T-helper 1 cell treated with Interleukin-12 subunit alpha and Interleukin-12 subunit beta and Interleukin-4 antibody, amounts not matched to agents 30 μg/mL and 1 μg/mL, for 36 hours (primary cell): ENCODE measurements around the gene ZNF184.

Experiments used
- H3K27ac Mint-ChIP-seq: one replicate; pipeline ENCODE4 v1.8.0; 2021; ENCODE audit warnings: mild to moderate bottlenecking, mixed read lengths
- H3K27me3 Mint-ChIP-seq: one replicate; pipeline ENCODE4 v1.8.0; 2021; ENCODE audit warnings: low read depth, mixed read lengths
- H3K36me3 Mint-ChIP-seq: one replicate; pipeline ENCODE4 v1.8.0; 2021; ENCODE audit warnings: low read depth, mixed read lengths
- H3K4me1 Mint-ChIP-seq: one replicate; pipeline ENCODE4 v1.8.0; 2021; ENCODE audit warnings: low read depth, mixed read lengths
- H3K4me3 Mint-ChIP-seq: one replicate; pipeline ENCODE4 v1.8.0; 2021; ENCODE audit warnings: mild to moderate bottlenecking, moderate library complexity, mixed read lengths
- H3K9me3 Mint-ChIP-seq: one replicate; pipeline ENCODE4 v1.8.0; 2021; ENCODE audit warnings: mixed read lengths

ZNF184 gene

DNA sequence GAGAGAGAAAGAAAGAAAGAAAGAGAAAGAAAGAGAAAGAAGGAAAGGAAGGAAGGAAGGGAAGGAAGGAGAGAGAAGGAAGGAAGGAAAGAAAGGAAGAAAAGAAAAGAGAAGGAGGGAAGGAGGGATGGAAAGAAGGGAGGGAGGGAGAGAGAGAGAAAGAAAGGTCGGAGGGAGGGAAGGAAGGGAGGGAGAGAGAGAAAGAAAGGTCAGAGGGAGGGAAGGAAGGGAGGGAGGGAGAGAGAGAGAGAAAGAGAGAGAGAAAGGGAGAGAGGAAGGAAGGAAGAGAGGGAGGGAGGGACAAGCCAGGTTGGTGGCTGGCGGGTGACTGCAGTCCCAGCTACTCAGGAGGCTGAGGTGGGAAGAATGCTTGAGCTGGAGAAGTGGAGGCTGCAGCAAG, 27.3 kb upstream of the ZNF184 start:
- peaks cover 4% of the 10 kb centered on the region for H3K36me3 Mint-ChIP-seq
- no peak overlapping the region for H3K27ac Mint-ChIP-seq
- peaks cover 4% of the 10 kb centered on the region for H3K9me3 Mint-ChIP-seq
- peaks cover 25% of the 10 kb centered on the region for H3K4me1 Mint-ChIP-seq
- H3K4me3 Mint-ChIP-seq = no peak overlapping the region
- peaks cover 59% of the 10 kb centered on the region for H3K27me3 Mint-ChIP-seq

DNA sequence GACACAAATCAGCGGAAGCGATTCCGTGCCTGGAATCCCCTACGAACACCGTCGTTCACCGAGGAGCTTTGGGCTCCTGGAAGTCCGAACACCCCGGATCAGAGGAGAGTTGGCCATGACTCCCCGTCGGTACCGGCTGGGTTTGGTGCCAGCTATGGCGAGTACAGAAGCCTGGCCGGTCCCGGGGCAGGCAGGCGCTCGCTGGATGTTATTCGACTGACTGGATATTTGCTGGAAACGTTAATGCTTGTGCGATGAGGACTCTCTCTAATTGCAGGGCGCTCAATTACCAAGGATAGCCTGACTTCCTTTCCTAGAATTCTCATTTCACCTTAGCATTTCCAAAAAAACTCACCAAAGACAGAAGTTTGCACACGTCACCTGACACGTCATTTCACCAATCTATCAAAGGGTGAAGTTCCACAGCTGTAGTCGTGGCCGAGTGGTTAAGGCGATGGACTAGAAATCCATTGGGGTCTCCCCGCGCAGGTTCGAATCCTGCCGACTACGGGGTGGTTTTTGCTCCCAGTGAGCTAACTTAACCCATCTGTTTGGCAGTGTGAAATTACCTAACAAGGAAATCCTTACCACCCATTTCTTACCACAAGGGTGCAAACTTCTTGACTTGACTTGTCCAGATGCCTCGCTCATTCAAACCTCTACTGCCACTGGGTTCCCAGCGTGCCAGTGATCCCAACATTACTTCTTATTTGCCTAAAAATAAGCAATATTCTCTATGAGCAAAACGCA, 22.7 kb upstream of the ZNF184 start:
- peaks cover 4% of the 10 kb centered on the region for H3K9me3 Mint-ChIP-seq
- peak overlapping the region; percentile 52 for H3K27ac Mint-ChIP-seq
- peaks cover 4% of the 10 kb centered on the region for H3K36me3 Mint-ChIP-seq
- H3K27me3 Mint-ChIP-seq = peaks cover 73% of the 10 kb centered on the region
- H3K4me1 Mint-ChIP-seq = peaks cover 12% of the 10 kb centered on the region
- peak overlapping the region; percentile 77 for H3K4me3 Mint-ChIP-seq

DNA sequence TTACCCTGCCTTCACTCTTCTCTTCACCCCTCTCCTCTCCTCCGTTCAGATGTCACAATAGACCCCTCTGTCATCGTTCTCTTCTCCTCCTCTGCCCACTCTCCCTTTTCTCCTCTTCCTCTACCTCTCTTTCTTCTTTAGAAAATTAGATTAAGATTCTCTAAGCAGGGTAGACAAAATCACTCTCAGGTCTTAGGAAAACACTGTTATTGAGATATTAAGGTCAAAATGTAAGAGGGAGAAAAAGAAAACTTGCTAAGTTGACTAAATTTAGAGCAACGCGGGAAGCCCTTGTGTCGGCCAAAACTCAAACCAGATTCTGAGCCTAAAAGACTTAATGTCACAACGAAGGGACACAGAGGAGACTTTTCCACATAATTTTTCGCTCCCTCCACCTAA, 22.1 kb upstream of the ZNF184 start:
- Mint-ChIP-seq H3K27me3 (peaks cover 67% of the 10 kb centered on the region), H3K27ac (no peak overlapping the region), H3K9me3 (peaks cover 4% of the 10 kb centered on the region), H3K4me3 (peak overlapping the region; percentile 77), H3K36me3 (peaks cover 4% of the 10 kb centered on the region), H3K4me1 (peaks cover 12% of the 10 kb centered on the region)

DNA sequence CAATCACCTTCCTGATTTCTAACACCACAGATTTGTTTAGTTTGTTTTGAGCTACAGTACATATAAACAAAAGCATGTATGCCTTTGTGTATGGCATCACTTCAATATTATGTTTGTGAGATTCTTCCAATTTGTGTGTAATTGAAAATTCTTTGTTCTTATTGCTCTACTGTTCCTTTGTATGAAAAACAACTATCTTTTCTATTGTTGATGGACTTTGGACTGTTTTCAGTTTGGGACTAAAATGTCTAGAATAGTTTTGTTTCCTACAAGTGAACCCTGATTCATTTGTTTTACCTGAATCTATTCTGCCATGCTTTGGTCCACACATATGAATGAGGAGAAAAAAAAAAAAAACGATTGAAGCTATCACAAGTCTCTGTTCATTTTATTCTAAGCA, 21.2 kb upstream of the ZNF184 start:
- H3K9me3 Mint-ChIP-seq = peaks cover 4% of the 10 kb centered on the region
- no peak overlapping the region for H3K4me3 Mint-ChIP-seq
- peaks cover 12% of the 10 kb centered on the region for H3K4me1 Mint-ChIP-seq
- peaks cover 60% of the 10 kb centered on the region for H3K27me3 Mint-ChIP-seq
- H3K36me3 Mint-ChIP-seq = peaks cover 4% of the 10 kb centered on the region
- no peak overlapping the region for H3K27ac Mint-ChIP-seq

DNA sequence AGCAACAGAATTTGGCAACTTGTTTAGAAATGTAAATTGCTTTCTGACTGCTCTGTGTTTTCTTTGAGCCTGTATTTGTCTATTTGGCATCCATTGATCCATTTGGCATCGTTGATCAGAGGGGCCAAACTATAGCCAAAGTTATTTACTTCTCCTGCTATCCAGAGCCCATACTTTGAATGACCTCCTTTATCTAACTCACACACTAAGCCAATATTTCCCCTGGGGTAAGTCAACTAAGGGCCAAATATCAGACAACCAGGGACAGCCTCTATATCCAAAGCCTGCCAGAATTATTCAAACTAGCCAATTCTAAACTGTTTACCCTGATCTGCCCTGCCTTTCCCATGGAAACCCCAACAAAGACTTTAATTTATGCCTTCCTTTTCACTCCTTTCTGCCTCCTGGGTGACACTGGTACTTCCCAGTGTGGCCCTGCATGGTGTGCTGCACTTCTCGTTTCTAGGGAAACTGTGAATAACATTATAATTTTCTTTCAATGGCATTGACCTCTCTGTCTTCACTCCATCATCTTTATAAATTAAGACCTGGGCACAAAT, 19.8 kb upstream of the ZNF184 start:
- Mint-ChIP-seq H3K4me1 (peaks cover 12% of the 10 kb centered on the region), H3K36me3 (peaks cover 4% of the 10 kb centered on the region), H3K4me3 (no peak overlapping the region), H3K27me3 (peaks cover 49% of the 10 kb centered on the region), H3K9me3 (peaks cover 4% of the 10 kb centered on the region), H3K27ac (no peak overlapping the region)

DNA sequence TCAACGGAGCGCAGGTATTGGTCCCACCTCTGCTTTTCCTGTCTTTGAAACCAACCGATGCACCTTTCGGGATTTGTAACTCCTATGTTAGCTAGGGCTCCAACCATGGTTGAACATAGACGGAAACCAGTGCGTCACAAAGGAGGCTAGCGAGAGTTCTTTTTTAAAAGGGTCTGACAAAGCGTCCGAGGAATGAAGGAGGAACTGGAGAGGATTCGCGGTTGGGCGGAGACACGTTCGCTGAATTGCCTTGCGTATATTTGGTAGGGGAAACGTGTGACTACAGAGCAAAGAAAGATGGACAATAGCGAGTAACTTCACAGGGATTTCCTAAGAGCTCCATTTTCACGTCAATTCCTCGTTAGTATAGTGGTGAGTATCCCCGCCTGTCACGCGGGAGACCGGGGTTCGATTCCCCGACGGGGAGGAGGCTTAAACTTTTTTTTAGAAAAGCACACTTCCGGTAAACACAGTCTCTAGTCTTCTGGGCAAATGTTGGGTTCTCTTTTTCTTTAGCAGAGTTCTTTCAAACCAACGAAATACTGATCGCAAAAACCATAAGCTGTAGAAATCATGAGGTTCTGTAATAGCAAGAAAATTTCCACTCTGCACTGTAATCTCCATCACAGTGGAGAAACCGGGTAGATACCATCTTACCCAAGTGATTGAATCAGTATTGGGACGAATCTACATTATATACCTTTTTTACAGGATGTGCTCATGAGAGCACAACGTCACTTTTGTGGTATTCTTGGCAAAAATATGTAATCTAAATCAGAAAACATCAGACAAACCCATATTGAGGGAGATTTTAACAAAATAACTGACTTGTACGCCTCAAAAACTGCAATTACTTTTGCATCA, 6.6 kb upstream of the ZNF184 start:
- peaks cover 17% of the 10 kb centered on the region for H3K27me3 Mint-ChIP-seq
- no peak overlapping the region for H3K4me3 Mint-ChIP-seq
- no peak overlapping the region for H3K27ac Mint-ChIP-seq
- no peaks in the 10 kb centered on the region for H3K9me3 Mint-ChIP-seq
- peaks cover 5% of the 10 kb centered on the region for H3K4me1 Mint-ChIP-seq
- H3K36me3 Mint-ChIP-seq = peaks cover 1% of the 10 kb centered on the region

DNA sequence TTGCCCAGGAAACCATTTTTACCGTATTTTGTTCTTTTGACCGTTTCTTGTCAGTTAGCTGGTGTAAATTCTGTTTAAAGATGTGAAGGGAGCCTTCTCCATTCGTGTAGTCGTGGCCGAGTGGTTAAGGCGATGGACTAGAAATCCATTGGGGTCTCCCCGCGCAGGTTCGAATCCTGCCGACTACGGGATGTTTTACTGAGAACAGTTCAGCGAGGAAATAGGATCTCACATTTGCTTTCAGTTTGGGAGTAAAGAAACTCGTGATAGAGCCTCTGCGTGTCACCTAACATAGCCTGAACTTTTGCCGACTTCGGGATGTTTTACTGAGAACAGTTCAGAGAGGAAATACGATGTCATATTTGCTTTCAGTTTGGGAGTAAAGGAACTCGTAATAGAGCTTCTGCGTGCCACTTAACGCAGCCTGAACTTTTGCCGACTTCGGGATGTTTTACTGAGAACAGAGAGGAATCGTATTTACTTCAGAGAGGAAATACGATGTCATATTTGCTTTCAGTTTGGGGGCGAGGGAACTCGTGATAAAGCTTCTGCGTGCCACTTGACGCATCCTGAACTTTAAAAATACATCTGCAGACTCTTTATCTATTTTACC, 5.9 kb upstream of the ZNF184 start:
- Mint-ChIP-seq H3K4me3 (no peak overlapping the region), H3K36me3 (peaks cover 1% of the 10 kb centered on the region), H3K27me3 (peaks cover 17% of the 10 kb centered on the region), H3K9me3 (no peaks in the 10 kb centered on the region), H3K4me1 (peaks cover 5% of the 10 kb centered on the region), H3K27ac (no peak overlapping the region)

DNA sequence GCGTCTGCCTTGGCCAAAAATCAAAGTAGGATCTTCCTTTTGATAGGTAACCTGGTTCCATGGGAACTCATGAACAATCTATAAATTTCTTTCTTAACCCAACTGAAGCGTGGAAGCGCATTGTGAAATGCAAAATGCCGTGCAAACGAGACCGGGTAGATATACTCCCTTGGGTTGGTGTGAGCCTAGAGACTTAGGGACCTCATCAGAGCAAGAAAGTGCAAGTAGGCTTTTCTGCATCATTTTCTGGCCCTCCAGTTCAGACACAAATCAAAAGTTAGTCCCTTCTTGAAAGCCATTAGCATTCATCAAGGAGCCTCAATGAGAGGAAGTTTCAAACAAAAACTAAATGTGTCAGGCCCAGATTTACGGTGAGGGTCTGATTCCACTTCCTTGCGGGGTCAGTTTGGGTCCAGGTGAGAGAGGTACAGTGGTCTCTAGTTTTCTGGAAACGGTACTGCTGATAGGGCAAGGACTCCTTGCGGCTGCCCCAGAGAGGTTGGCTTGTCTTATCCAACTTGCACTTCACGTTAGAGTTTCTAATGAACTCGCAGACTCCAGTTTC, 5.3 kb upstream of the ZNF184 start:
- Mint-ChIP-seq H3K4me3 (no peak overlapping the region), H3K27ac (no peak overlapping the region), H3K27me3 (peaks cover 17% of the 10 kb centered on the region), H3K4me1 (peaks cover 5% of the 10 kb centered on the region), H3K36me3 (peaks cover 2% of the 10 kb centered on the region), H3K9me3 (no peaks in the 10 kb centered on the region)

DNA sequence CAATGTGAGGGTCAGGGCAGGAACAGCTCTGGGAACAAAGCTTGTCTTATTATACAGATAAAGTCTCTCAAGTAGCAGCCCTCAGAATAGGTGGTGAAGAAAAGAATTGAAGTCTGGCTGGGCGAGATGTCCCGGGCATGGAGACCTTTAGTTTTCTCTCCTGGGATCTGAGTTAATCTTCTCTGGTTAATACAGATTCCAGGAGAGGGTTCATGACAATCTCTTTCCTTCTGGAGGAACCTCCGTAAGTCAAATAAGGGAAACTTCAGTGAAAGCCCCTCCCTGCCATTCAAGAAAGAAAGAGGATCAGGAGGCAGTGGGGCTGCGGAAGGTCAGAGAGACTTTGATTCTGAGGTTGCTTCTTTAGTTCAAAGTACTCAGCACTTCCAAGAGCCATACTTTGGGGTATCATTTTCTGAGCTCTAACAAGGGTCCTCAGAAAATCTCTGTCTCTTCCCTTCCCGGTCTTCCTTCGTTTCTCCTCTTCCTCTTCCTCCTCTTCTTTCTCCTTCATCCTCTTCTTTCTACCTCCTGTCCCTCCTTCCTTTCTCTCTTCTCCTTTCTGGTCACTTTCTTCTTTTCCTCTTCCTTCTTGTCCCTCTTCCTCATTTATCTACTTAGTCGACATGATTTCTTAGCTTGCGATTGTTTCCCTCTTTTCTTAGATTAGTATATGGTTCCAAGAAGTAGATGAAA, 4.6 kb upstream of the ZNF184 start:
- Mint-ChIP-seq H3K27ac (peak overlapping the region; percentile 2), H3K4me1 (peaks cover 6% of the 10 kb centered on the region), H3K36me3 (peaks cover 7% of the 10 kb centered on the region), H3K4me3 (no peak overlapping the region), H3K9me3 (no peaks in the 10 kb centered on the region), H3K27me3 (peaks cover 12% of the 10 kb centered on the region)

DNA sequence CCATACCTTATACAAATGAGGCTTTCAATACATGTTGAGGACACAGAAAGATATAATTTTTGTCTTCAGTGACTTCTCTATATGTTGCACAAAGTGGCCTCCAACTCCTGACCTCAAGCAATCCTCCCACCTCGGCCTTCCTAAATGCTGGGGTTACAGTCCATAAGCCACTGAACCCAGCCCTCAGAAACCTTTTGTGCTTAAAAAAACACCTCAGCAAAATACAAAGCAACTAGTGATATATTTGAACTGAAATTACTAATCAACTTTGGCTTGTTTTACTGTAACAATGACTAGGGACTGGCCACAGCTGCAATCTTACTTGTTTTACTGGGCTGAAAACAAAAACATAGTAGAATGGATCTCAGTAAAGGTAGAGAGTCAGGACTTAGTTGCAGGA, 3.2 kb upstream of the ZNF184 start:
- Mint-ChIP-seq H3K36me3 (peaks cover 11% of the 10 kb centered on the region), H3K27ac (no peak overlapping the region), H3K27me3 (peaks cover 6% of the 10 kb centered on the region), H3K4me1 (peaks cover 18% of the 10 kb centered on the region), H3K4me3 (no peak overlapping the region), H3K9me3 (no peaks in the 10 kb centered on the region)

DNA sequence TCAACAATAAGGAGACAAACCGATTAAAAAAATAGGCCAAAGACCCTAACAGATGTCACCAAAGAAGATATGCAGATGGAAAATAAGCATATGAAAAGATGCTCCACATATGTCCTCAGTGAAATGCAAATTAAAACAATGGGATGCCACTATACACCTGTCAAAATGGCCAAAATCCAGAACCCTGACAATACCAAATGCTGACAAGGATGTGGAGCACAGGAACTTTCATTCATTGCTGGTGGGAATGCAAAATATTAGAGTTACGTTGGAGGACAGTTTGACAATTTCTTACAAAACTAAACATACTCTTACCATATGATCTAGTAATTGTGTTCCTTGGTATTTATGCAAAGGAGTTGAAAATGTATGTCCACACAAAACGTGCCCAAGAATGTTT, 1.8 kb upstream of the ZNF184 start:
- H3K27me3 Mint-ChIP-seq = peaks cover 6% of the 10 kb centered on the region
- peaks cover 21% of the 10 kb centered on the region for H3K36me3 Mint-ChIP-seq
- peaks cover 25% of the 10 kb centered on the region for H3K4me1 Mint-ChIP-seq
- no peaks in the 10 kb centered on the region for H3K9me3 Mint-ChIP-seq
- H3K27ac Mint-ChIP-seq = no peak overlapping the region
- no peak overlapping the region for H3K4me3 Mint-ChIP-seq

DNA sequence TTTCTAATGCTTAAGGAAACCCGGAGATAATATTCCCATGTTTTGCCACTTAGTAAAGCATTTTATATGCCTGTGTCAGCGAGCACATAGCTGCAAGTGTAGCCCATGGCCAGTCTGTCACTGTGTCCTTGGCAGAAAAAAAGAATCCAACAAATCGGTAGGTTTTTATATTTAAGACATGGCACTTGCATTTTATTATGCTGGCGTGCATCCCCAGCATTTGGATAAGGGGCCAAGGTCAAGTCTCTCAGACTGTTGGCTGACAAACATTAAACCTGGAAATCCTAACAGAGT, 1.2 kb upstream of the ZNF184 start:
- Mint-ChIP-seq H3K27ac (no peak overlapping the region), H3K9me3 (no peaks in the 10 kb centered on the region), H3K27me3 (peaks cover 6% of the 10 kb centered on the region), H3K4me3 (peak overlapping the region; percentile 23), H3K36me3 (peaks cover 27% of the 10 kb centered on the region), H3K4me1 (peaks cover 29% of the 10 kb centered on the region)

DNA sequence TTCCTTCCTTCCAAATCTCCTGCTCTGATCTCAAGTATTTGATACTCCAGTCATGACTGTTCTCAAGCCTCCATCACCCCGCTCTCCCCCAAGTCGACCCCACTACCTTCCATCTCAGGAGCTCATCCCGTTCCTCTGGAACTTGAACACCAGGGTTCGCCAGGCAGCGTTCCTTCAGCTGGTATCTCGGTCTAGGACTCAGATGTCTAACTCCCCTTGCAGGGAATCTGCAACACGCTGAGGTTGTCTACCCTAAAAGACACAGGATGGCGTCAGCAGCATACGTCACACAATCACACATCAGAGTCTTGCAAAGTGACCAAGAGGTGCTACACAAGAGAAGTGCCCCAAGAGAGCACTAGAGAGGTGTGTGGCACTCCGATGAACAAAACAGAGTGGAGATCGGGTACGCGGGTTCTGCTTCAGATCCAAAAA, 706 bp downstream of the ZNF184 start:
- Mint-ChIP-seq H3K9me3 (peaks cover 14% of the 10 kb centered on the region), H3K36me3 (peaks cover 46% of the 10 kb centered on the region), H3K27ac (peak overlapping the region; percentile 91), H3K4me3 (peak overlapping the region; percentile 90), H3K27me3 (peaks cover 6% of the 10 kb centered on the region), H3K4me1 (peaks cover 41% of the 10 kb centered on the region)
